Inflammatory macrophage treated with lipopolysaccharide for 1 hour (primary cell): Measurements from ENCODE around the gene KLF7.
"Not testable (repeated sequence)": the region's sequence is repeated elsewhere in the genome, so short reads cannot be mapped to it uniquely, and the experiment has no call there.

ENCODE experiments used
- DNase-seq, 2 donors: peaks; one replicate each; pipeline ENCODE4 v3.0.0-alpha.2; 2020 to 2022

Gene KLF7

DNA sequence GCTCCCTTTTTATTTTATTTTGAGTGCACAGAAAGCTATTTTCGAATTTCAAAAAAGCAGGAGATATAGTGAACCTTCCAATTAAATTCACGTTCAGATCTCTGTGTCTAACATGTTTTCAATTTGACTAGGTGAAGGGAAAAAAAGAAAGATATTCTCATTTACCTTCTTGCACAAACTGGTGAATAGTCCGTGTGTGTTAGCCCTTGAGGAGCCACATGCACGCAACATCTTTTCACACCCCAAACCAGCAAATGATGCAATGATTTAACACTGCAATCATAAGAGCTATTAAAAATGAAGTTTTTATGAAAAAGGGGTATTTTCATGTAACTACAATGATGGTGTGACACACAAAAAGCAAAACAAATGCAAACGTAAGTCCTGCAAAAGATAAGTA is 116.6 kb downstream of the KLF7 start:
- DNase-seq: no peak

DNA sequence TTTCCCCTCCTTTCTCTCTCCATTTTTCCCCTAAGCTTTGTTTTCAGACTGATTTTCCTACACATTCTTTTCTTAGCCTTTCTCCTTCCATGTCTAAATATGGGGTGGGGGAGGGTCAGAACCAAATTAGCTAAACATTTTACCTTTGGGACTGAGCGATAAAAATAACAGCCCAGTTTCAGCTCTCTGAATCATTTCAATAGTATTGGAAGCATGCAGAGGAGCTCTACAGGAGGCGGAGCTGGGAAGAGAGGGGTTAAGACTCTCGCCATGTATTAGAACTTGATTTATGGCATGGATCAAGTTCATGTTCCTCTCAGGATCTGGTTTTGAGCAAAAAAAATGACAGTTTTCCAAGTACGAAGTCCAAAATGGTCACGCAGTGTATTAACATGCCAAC is 117.3 kb downstream of the KLF7 start:
- no peak for DNase-seq

DNA sequence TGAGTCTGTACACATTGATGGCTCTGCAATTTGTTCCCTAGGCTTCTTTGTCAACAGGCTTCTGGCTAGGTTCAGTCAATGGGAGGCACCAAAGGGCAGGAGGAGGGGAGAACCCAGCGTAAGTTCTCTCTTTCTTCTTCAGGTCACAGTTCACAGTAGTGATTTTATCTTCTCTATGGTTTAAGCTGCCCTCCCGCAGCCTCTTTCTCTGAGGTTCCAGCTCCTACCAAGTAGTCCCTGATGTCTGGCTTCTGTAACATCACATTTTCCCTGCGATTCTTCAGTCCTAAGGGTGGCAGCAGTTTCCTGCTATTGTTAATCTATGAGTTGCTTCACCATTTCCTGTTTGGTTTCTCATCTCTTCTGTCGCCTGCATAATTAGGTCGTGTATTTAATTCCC is 119.0 kb downstream of the KLF7 start:
- DNase-seq: peak; percentile 42 to 55

DNA sequence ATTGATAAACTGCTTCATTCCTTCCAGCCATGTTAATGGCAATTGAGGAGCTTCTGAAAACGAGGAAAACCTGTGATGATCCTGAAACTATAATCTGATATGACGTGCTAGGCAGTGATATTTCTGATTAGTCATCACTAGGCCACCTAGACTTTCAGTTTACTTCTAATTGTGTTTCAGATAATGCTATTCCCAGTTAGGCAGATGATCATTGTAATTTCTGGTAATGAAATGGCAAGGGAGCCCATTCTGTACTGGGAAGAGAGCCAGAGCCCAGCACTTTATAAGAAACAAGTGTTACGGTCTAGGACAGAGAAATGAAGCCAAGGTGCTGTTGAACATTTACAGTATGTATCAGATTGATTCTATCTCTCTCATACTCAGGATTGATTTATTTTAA is 120.2 kb downstream of the KLF7 start:
- no peak for DNase-seq

DNA sequence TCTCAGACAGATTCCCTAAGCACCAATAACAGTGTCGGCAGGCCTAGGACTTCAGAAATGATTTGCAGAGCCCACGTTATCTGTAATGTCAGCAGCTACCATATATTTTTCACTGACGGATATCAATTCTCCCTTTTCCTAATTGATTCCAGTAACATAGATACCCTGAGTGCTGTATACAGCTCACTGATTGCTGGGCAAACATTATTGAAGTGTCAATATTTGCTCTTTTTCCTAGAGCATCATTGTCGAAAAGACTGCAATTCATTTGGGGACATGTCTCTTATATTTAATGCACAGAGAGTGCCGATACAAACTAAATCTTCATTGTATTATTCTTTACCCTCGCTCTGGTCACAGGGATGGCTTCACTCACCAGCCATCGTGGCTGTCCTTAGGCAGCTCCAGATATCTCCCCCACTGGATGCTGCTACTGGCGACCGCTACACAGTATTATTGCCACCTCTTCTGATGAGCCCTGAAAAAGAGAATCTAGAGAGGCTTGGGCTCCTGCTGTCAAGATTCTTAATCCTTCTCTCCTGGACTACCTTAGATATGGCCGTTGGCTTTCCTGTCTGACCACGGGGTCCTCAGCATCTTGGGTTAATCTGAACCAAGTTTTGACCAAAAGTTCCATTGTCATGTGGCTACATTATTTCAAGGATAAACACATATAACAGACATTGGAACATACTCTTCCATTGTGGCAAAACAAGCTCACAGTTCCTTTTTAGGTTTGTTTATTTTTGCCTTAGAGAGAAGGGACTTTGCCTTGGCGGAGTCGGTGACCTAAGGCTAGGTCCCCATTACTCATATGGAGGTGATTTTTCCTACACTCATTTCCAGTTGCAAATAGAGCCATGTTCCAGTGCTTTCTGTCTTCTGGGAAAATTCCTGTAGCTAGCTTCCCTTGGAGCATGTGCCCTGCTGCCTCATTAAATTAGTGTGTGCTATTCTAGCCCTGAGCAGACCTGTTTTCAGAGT is 121.1 kb downstream of the KLF7 start:
- DNase-seq: no peak

DNA sequence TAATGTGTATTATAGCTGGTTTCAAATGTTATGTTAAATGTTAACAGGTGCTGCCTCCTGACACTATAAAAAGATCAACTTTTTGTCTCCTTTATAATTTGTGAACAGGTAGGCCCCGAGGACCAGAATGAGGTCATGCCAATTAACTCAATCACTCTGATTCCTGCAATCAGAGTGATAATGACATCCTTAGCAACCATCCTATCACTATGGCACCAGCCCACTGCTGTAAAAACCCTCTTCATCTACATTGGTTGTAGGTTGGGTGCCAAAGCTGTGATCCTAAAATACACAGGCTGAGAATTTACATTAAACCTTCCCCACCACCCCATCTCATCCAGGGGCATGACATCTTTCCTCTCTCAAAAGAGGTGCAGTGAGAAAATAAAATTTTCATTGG is 122.9 kb downstream of the KLF7 start:
- no peak for DNase-seq

DNA sequence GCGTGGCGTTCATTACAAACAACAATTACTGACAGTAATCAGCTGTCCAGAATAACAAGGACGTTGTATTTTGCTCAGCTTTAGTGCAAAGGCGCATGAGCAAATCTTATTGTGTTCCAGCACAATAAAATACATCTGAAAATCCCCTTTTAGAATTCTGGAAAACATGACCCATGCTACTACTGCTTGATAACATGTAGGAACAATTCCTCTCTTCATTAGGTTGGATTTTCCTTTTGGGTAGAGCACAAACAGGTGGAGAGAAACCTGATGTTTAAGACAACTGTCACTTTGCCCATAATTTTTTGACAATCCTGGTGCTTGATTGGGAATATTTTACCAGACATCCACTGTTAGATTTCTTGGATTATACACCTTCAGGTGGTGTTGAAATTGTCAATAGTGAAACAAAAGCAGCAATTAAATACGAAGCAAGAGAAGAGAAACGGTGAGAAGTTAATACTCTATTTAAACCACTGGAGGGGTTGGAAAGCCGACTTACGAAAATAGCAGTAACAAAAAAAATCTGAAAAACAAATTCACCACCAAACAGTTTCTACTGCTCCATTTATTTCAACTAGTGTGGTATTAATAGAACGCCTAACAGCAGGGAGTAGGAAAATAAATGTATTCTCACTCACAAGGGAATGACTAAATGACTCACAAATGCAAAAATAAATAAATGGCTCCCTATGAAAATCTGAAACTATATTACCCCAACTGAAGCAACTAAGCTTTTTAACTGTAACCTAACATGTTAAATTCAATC is 123.8 kb downstream of the KLF7 start:
- no peak for DNase-seq

DNA sequence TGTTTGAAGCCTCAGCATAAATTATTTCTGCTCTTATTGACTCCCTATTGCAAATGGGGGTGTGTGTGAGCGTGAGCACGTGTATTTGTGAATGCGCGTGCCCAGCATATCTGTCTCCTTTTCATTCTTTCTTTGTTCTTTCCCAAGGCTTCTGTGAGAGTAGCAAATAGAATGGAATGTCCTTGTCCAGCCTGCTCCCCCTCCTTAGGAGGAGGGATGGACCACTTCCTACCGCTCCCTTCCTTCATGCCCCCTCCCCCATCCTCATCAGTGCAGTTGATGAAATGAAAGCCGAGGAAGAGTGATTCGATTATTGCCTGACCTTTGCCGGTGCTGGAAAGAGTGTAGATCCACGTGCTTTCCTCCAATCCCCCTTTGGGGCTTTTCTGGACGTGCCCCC is 124.5 kb downstream of the KLF7 start:
- no peak for DNase-seq

DNA sequence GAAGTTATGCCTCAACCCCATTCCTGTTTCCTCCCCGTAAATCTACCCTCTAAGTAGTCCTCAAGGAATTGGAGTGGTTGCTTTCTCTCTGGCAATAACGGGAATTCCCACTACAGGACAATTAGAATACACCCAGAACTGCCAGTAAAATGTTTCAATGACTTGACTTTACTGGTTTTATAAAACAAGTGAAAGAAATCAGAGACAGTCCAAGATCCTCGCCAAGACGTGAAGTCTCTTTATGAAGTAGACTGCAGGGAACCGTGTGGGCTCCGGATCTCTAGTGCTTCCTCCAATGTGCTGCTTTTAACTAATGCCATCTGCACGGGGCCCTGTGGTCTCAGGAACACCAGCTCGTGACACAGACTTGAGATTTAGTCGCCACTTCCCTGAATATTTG is 125.1 kb downstream of the KLF7 start:
- DNase-seq: peak; percentile 31 to 36

DNA sequence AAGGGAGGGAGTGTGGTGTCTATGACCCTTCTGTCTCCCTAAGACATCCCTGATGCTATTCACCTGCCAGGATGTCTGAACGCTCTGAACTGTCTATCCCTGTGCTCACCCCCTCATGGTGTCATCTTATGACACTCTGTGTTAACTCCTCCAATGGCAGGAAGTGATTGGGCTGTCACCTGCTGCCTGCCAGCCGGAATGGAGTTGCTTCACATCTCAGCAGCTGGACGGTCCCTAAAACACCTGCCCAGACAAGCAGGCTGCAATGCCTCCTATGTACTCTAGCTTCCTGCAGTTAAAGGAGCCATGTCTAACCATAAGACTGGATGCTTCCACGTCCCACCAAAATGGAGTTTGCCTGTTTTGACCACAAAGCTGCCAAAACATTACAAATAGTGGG is 126.5 kb downstream of the KLF7 start:
- DNase-seq: no peak

DNA sequence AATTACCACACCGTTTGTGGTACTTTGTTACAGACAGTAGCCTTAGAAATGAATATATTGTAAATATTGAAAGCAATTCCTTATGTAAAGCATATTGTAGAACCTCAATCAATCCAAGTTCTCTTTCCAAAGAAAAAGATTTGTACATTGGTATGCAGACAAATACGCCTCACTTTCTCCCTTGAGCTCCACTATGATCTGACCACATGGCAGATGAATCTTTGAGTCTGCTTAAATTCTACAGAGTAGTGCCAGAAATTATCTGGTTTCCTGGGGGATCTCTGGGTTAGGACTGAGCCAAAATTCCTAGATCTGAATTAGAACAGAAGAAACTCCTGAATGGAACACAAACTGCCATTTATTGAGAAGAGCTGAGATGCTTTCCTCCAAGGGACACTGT is 127.4 kb downstream of the KLF7 start:
- no peak for DNase-seq

DNA sequence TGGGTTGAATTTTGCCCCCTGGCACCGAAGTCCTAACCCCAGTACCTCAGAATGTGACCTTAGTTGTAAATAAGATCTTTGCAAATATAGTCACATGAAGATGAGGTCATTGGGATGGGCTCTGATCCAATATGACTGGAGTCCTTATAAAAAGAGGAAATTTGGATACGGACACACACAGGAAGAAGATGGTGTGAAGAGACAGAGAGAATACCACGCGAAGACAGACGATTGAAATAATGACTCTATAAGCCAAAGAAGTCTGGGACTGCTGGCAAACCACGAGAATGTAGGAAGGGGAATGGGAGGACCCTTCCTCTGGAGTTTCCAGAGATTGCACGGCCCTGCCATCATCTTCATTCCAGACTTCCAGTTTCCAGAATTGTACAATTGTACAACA is 127.9 kb downstream of the KLF7 start:
- DNase-seq: peak; percentile 66 to 80

DNA sequence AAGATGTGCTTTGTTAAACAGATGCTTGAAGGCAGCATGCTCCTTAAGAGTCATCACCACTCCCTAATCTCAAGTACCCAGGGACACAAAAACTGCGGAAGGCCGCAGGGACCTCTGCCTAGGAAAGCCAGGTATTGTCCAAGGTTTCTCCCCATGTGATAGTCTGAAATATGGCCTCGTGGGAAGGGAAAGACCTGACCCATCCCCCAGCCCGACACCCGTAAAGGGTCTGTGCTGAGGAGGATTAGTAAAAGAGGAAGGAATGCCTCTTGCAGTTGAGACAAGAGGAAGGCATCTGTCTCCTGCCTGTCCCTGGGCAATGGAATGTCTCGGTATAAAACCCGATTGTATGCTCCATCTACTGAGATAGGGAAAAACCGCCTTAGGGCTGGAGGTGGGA is 128.7 kb downstream of the KLF7 start:
- DNase-seq: not testable (repeated sequence)

DNA sequence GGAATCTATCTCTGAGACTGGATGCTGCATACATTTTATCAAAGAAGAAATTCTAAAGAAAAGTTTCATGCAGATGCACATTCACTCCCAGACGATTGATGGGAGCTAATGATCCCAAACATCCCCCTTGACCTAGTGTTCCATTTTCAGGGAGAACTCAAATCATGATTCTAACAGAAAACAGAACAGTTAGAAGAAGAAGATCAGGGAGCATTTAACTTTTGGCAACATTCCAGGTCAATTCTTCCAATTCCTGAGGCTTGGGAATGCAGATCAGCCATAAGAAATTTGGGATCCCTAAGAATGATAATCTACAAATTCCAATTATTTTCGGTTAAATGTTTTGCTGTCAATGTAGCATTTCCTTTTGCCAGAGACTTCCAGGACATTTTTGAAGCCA is 129.9 kb downstream of the KLF7 start:
- DNase-seq: no peak

DNA sequence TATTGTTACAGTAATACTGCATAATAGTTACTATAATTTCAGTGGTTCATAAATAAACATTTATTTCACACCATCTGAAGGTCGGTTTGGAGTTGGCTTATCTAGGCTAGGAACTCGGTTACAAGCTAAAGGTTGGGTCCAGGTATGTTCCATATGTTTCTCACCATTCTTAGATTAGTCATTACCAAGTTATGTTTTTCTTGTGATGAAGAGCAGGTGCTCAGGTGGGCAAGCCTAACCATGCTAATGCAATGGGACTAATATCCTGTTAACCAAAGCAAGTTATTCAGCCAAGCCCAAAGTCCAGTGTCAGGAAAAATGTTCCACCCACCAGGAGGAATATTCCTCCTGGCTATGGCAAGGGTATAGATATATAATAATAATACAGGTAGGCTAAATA is 133.3 kb downstream of the KLF7 start:
- DNase-seq: no peak
